Body of pancreas (tissue), 4 donors: ENCODE data around the gene ATG10.

ENCODE experiments used
- POLR2A ChIP-seq, 3 donors: fragments of 450-650 bp; IDR thresholded peaks; one replicate each; pipeline ENCODE4 v1.6.1; 2016; ENCODE audit warnings: antibody characterized with exemption in 3 of 3, mild to moderate bottlenecking in 2 of 3
- TF ChIP-seq, protein P1 (sequence below), 7 experiments: fragments of 450-650 bp in 4 of 7; fragments of 200-600 bp in 3 of 7; sonication (generic) in 3 of 7; IDR thresholded peaks; one replicate each; pipeline ENCODE4 v1.5.1; 2016 to 2019; ENCODE audit warnings: antibody characterized with exemption in 7 of 7

DNA sequence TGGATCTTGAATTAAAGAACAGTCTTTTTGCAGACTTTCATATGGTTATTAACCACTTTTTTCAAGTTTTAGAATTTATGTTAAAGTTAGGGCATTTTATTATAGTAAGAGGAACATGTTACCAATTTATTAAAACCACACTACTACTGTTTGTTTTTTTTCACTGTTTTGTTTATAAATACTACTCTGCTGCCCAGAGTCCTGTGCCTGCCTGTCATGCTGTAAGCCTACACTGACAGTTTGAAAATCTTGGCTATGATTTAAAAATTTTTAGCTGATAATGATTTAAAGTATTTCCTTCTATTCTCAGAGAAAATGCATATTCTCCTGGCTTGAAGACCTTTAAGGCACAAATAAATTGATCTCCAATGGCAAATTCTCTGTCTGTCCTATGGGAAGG lies 177.6 kb downstream of the ATG10 start:
- TF ChIP-seq, protein P1, sequence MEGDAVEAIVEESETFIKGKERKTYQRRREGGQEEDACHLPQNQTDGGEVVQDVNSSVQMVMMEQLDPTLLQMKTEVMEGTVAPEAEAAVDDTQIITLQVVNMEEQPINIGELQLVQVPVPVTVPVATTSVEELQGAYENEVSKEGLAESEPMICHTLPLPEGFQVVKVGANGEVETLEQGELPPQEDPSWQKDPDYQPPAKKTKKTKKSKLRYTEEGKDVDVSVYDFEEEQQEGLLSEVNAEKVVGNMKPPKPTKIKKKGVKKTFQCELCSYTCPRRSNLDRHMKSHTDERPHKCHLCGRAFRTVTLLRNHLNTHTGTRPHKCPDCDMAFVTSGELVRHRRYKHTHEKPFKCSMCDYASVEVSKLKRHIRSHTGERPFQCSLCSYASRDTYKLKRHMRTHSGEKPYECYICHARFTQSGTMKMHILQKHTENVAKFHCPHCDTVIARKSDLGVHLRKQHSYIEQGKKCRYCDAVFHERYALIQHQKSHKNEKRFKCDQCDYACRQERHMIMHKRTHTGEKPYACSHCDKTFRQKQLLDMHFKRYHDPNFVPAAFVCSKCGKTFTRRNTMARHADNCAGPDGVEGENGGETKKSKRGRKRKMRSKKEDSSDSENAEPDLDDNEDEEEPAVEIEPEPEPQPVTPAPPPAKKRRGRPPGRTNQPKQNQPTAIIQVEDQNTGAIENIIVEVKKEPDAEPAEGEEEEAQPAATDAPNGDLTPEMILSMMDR (IDR thresholded peaks at IDR 0.05), result no peak
- no peak for TF ChIP-seq POLR2A (IDR thresholded peaks at IDR 0.05)
